GM11168 (cell line): ENCODE measurements around the gene KCNJ10.

Experiments
- in situ Hi-C: fragments of 300-500 bp; cut with MboI; formaldehyde crosslinking; loops from one replicate; pipeline ENCODE4 v1.12.0; 2022; ENCODE audit warnings: low sequenced_read_pairs; ENCODE audit not compliant: unreplicated experiment

Gene KCNJ10

GRCh38 chr1:159977364-159978106 lies 92.4 kb downstream of the KCNJ10 start:
- in situ Hi-C loops: no loop called here

- in situ Hi-C loops: no loop called here
Observed at GRCh38 chr1:159974350-159974965, 95.5 kb downstream of the KCNJ10 start.

- in situ Hi-C loops: no loop called here
Observed at GRCh38 chr1:159973350-159973940, 96.5 kb downstream of the KCNJ10 start.

- in situ Hi-C loops: no loop called here
Observed at GRCh38 chr1:159972443-159973205, 97.3 kb downstream of the KCNJ10 start.

GRCh38 chr1:159970932-159971342 lies 99.0 kb downstream of the KCNJ10 start:
- in situ Hi-C loops: no loop called here

GRCh38 chr1:159968901-159969300 lies 101.1 kb downstream of the KCNJ10 start:
- in situ Hi-C loops: no loop called here

GRCh38 chr1:159965263-159965662 lies 104.7 kb downstream of the KCNJ10 start:
- in situ Hi-C loops: no loop called here

GRCh38 chr1:159964144-159964543 lies 105.8 kb downstream of the KCNJ10 start:
- in situ Hi-C loops: no loop called here

- in situ Hi-C loops: no loop called here
Observed at GRCh38 chr1:159962176-159962575, 107.8 kb downstream of the KCNJ10 start.

- in situ Hi-C loops: no loop called here
Observed at GRCh38 chr1:159961636-159962035, 108.3 kb downstream of the KCNJ10 start.

- in situ Hi-C loops: no loop called here
Observed at GRCh38 chr1:159960721-159961381, 109.1 kb downstream of the KCNJ10 start.

- in situ Hi-C loops: no loop called here
Observed at GRCh38 chr1:159959451-159959850, 110.5 kb downstream of the KCNJ10 start.

GRCh38 chr1:159958719-159959380 lies 111.1 kb downstream of the KCNJ10 start:
- in situ Hi-C loops: no loop called here

GRCh38 chr1:159957824-159958268 lies 112.1 kb downstream of the KCNJ10 start:
- in situ Hi-C loops: no loop called here

- in situ Hi-C loops: no loop called here
Observed at GRCh38 chr1:159955456-159955855, 114.5 kb downstream of the KCNJ10 start.

GRCh38 chr1:159953536-159954515 lies 116.1 kb downstream of the KCNJ10 start, which contains the start of gene SLAMF9:
Gene SLAMF9, minus strand, starts transcription at chr1:159954237. Its CDS starts 100 bp downstream, at chr1:159954137.
- in situ Hi-C loops: no loop called here

- in situ Hi-C loops: no loop called here
Observed at GRCh38 chr1:159952932-159953331, 117.0 kb downstream of the KCNJ10 start.

GRCh38 chr1:159951551-159951950 lies 118.4 kb downstream of the KCNJ10 start:
- in situ Hi-C loops: no loop called here
